ENCODE results near the gene ABL1.

Gene ABL1

GRCh38 chr9:130906735-130907416 is 71.8 kb downstream of the ABL1 start:
- ChIA-PET POLR2A (interaction anchor here (0.5 kb wide), 1 partner anchor 189 kb away, joined by 4 read pairs; no protein-coding TSS in a partner anchor), CTCF (interaction anchor here (1.2 to 1.3 kb wide), 2 partner anchors 40 to 91 kb away, joined by 3 to 7 read pairs; no protein-coding TSS in a partner anchor)
- TF ChIP-seq, protein P1, sequence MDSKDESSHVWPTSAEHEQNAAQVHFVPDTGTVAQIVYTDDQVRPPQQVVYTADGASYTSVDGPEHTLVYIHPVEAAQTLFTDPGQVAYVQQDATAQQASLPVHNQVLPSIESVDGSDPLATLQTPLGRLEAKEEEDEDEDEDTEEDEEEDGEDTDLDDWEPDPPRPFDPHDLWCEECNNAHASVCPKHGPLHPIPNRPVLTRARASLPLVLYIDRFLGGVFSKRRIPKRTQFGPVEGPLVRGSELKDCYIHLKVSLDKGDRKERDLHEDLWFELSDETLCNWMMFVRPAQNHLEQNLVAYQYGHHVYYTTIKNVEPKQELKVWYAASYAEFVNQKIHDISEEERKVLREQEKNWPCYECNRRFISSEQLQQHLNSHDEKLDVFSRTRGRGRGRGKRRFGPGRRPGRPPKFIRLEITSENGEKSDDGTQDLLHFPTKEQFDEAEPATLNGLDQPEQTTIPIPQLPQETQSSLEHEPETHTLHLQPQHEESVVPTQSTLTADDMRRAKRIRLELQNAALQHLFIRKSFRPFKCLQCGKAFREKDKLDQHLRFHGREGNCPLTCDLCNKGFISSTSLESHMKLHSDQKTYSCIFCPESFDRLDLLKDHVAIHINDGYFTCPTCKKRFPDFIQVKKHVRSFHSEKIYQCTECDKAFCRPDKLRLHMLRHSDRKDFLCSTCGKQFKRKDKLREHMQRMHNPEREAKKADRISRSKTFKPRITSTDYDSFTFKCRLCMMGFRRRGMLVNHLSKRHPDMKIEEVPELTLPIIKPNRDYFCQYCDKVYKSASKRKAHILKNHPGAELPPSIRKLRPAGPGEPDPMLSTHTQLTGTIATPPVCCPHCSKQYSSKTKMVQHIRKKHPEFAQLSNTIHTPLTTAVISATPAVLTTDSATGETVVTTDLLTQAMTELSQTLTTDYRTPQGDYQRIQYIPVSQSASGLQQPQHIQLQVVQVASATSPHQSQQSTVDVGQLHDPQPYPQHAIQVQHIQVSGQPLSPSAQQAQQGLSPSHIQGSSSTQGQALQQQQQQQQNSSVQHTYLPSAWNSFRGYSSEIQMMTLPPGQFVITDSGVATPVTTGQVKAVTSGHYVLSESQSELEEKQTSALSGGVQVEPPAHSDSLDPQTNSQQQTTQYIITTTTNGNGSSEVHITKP (tag by site-specific recombination; IDR thresholded peaks at IDR 0.05) = peak; percentile 37; the same call in 1 of the 2 replicates
- TF ChIP-seq SP7 (tag by site-specific recombination; IDR thresholded peaks at IDR 0.05) = no peak
- TF ChIP-seq ZNF692 (tag by site-specific recombination; IDR thresholded peaks at IDR 0.05) = no peak
- Histone ChIP-seq H3K4me1 (ENCODE audit: control insufficient read depth, insufficient read depth, low read length) (no peaks in the 10 kb centered on the region), H3K9me3 (ENCODE audit: control insufficient read depth, insufficient read depth, low read depth, low read length) (no peaks in the 10 kb centered on the region), H3K36me3 (ENCODE audit: control insufficient read depth in 2 of 2, insufficient read depth in 1 of 2, low read length in 2 of 2) (no peaks in the 10 kb centered on the region), H3K27ac (ENCODE audit: extremely low read depth, low read depth, low read length) (no peak overlapping the region), H3K4me3 (ENCODE audit: low read depth, low read length) (no peak overlapping the region)

DNA sequence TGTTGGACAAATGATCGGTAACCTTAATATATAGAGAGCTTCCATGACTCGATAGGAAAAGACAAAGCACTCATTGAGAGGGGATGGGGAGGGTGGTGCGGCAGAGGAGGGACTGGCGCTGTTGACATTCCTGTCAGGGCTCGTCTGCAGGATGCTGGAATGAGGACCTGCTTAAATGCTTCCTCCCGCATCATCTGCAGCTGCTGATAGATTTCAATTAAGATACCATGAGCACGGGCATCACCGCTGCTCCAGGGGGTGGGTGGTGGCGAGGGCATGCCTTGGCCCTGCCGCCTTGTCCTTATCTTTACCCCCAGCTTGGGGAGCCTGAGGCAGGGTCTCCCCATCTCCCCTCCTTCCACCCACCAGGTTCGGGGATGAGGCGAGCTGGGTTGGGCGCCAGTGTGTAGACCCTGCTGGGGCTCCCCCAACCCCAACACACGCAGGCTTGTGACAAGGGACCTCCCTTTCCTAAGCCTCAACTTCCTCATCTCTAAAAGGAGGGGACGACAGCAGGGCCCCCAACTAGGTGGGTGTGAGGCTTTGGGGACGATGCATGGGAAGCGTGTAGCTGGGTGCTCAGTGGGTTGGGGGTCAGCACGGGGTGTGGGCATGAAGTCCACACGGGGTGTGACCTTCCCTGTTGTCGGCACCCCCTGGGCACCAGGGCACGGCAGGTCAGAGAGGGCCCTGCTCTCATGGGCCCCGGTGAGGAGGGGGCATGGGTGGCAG is 73.3 kb downstream of the ABL1 start:
- CTCF ChIA-PET = interaction anchor here (0.7 to 1.3 kb wide), 3 partner anchors 39 to 90 kb away, joined by 3 to 7 read pairs (median 4); no protein-coding TSS in a partner anchor
- POLR2A ChIA-PET = no interaction called here
- H3K4me3 ChIP-seq (ENCODE audit: low read depth, low read length) = no peak overlapping the region
- H3K9me3 ChIP-seq (ENCODE audit: control insufficient read depth, insufficient read depth, low read depth, low read length) = no peaks in the 10 kb centered on the region
- H3K36me3 ChIP-seq (ENCODE audit: control insufficient read depth in 2 of 2, insufficient read depth in 1 of 2, low read length in 2 of 2) = no peaks in the 10 kb centered on the region
- TF ChIP-seq ZNF624 (tag by site-specific recombination; IDR thresholded peaks at IDR 0.05) (no peak), ZXDB (tag by site-specific recombination; IDR thresholded peaks at IDR 0.05) (no peak), ZNF132 (tag by site-specific recombination; IDR thresholded peaks at IDR 0.05; ENCODE audit: borderline replicate concordance) (no peak), YY1 (tag by site-specific recombination; IDR thresholded peaks at IDR 0.05) (no peak), ZNF341 (tag by site-specific recombination; IDR thresholded peaks at IDR 0.05; ENCODE audit: low read depth) (peak; percentile 68), ZNF274 (IDR thresholded peaks at IDR 0.05; ENCODE audit: low read length) (no peak), ZNF274 (tag by site-specific recombination; IDR thresholded peaks at IDR 0.05; ENCODE audit: borderline replicate concordance) (no peak), ZBTB10 (tag by site-specific recombination; IDR thresholded peaks at IDR 0.05) (peak; percentile 35; the same call in 1 of the 2 replicates)
- TF ChIP-seq, protein P2, sequence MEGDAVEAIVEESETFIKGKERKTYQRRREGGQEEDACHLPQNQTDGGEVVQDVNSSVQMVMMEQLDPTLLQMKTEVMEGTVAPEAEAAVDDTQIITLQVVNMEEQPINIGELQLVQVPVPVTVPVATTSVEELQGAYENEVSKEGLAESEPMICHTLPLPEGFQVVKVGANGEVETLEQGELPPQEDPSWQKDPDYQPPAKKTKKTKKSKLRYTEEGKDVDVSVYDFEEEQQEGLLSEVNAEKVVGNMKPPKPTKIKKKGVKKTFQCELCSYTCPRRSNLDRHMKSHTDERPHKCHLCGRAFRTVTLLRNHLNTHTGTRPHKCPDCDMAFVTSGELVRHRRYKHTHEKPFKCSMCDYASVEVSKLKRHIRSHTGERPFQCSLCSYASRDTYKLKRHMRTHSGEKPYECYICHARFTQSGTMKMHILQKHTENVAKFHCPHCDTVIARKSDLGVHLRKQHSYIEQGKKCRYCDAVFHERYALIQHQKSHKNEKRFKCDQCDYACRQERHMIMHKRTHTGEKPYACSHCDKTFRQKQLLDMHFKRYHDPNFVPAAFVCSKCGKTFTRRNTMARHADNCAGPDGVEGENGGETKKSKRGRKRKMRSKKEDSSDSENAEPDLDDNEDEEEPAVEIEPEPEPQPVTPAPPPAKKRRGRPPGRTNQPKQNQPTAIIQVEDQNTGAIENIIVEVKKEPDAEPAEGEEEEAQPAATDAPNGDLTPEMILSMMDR (tag by site-specific recombination; IDR thresholded peaks at IDR 0.05) = no peak
- no peak overlapping the region for H3K27ac ChIP-seq (ENCODE audit: extremely low read depth, low read depth, low read length)
- no peaks in the 10 kb centered on the region for H3K4me1 ChIP-seq (ENCODE audit: control insufficient read depth, insufficient read depth, low read length)

Data from HEK293 (cell line).